SIG-M5 treated with dmso at 0.1 percent for 504 hours (cell line): ENCODE results near the gene RPTOR.
"Not testable (repeated sequence)": the region's sequence is repeated elsewhere in the genome, so short reads cannot be mapped to it uniquely, and the experiment has no call there.

ENCODE experiments used
- DNase-seq: peaks from one replicate; lab custom pipeline; 2025; ENCODE audit not compliant: unreplicated experiment; lab: John Stamatoyannopoulos, UW

Gene RPTOR

DNA sequence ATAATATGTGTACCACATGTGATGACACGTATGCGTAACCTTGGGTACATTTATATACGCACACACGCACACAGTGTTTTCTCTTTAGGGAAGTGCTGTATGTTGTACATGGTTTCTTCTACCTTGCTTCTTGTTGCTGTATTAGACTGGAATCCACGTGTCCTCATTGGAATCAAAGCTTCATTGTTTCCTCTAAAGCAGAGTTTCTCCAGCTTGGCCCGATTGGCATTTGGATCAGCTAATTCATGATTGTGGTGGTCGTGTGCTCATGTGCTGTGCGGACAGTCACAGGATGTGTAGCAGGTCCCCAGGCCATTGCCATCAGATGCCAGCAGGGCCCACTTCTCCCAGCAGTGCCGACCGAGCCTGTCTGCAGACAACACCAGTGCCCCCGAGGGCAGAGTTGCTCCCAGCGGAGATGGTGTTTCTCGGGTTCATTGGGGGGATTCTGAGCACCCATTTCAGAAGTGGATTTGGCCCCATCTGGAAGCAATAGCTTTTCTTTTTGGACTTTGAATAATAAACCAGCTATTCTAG is 148.4 kb downstream of the RPTOR start:
- no peak for DNase-seq

DNA sequence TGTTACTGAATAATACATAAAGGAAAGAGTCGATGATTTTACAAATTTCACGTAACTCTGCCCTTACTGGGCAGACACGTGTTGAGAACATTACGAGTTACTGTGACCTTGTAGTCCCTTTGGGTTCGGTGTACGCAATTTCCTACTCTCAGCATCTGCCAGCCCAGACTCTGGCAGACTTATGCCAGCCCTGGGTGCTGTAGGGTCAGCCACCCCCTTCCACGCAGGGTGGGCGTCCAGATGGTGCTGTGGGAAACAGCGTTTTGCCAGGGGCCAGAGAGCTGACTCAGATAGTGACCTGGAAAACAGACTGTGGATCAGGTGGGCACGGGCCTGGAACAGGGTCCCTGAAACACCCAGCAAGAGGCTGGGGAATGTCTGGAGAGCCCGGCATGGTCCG is 148.9 kb downstream of the RPTOR start:
- no peak for DNase-seq

DNA sequence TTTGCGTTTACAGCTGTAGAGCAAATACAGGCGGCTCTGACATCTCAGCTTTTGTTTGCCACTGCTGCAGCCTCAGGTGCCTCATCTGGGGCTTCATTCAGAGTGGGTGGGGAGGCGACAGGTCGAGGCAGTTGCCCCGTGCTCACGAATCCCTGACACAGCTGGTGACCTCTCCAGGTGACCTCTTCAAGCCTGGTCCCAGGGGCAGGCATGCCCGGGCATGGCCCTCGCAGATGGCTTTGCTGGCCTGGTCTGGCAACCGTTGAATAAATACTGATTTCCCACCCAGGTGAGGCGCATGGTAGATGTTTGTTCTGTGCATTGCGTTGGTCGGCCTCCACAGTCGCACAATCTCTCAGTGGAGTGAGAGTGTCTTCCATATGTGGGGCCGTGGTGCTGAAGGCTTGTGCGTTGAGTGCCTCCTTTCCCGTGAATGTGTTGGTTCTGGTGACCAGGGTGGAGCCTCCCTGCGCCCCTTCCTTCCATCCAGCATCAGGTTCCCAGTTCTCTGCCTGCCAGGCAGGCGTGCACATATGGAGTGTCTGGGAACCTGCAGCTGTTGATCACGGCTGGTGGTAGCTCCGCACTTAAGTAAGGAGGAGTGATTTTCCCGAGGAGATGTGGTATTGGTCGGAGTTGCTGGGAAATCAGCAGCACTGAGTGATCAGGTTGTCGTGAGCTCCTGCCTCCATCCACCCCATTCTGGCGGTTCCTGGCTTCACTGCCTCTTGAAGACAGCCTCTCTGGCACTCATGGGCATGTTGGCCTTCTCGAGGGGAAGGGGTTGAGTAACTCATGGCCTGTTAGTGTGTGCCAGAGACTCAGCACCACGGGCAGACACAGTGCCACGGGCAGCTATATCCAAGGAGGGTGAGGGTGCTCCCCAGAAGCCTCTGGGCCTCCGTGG is 149.7 kb downstream of the RPTOR start:
- no peak for DNase-seq

DNA sequence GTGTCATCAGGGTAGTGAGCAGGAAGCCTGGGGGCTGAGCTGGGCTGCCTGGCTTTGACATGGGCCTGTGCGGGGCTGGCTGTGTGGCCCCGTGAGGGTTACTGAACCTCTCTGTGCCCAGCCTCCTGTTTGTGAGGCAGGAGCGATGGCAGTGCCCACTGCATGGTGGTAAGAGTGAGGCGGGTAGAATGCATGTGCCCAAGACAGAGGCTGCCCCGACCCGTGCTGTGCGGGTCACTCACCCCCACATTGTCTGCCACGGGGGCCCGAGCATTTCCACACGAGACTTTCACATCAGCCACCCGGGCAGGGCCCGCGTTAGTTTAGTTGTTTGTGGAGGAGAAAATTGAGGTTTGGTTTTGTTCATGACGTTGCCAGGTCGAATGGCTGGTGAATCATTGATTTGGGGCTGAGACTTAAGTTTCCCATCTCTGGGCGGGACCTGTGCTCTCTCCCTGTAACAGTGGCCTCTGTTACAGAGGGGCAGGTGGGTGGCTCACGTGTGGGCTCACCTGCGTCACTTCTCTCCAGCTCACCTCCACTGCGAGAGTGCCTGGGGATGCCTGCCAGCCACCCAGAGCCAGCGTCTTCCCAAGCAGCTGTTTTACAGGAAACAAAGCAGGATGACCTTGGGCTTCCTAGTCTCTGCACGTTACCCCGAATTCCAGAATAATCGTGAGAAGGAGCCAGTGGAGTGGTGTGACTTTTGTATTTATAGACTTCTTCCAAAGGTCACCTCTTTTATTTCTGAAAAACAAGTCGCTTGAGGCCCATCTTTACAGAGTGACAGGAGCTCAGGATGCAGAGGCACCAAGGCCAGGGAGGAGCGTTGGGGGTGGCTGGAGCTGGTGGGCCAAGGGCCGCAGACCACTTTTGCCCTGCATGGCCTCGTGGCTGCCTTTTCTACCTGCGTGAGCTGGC is 150.6 kb downstream of the RPTOR start:
- DNase-seq: no peak

DNA sequence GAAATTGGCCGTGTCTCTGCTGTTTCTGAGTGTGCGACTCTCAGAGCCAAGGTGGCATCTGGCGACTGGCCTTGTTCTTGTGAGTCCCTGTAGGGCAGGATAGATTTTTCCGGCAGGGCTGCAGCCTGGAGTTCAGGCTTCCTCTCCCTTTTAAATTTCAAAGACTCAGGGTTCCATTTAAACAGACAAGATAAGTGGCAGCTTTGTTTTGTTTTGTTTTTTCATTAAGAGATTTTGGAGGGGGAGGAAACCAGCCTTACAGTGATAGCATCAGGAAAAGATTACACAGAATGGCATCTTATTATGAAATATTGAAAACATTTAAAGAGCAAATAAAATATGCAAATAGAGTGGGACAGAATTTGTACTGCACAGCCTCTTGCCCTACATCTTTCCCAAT is 151.3 kb downstream of the RPTOR start:
- no peak for DNase-seq

DNA sequence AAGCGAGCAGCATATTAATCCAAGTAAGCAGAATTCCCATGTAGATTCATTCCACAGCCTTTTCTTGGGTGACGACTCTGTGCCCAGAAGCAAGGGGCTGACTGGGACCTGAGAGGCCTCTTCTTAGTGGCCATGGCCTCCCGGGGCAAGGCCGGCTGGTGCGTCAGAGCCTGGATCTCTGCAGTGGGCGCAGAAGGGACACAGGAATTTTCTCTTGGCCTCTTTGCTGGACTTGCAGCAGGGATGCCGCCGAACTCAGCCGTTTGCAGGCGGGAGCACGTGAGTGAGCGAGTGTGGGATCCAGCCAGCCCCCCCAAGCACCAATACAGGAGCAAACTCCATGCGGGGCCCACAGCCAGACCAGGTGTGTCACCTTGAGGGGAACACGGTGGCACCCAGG is 151.8 kb downstream of the RPTOR start:
- no peak for DNase-seq

DNA sequence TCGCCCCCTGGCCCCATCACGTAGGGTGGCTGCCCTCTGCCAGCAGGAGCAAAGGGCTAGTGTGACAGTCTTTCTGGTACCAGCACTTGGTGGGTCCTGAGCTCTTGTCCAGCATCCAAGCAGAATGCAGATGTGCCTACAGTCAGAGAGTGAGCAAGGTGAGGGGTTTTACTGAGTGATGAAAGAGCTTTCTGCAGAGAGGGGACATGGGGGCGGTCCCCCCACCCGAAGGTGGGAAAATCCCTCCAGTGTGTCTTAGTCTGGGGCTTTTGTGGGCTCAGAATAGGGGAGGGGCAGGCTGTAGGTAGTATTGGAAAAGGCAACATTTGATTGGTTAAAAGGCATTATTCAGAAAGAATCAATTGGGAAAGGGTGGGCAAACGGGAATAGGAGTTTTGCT is 152.3 kb downstream of the RPTOR start:
- no peak for DNase-seq

DNA sequence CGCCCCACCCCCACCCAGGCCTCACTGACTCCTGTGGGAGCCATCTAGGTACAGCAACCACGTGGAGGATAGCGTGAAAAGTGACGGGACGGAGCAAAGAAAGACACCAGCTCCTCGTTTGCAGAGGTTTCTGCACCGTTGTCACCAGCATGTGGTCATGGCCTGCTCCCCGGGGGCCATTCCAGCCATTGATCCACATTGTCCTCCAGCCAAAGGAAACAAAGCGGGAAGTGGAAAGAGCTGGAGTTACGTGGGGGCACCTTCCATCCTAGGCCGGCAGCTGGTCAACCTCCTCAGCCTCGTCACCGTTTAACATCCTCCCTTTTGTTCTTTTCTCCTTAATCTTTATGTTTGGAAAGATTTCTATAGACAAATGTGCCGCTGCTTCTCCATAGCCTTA is 153.7 kb downstream of the RPTOR start:
- DNase-seq: no peak

DNA sequence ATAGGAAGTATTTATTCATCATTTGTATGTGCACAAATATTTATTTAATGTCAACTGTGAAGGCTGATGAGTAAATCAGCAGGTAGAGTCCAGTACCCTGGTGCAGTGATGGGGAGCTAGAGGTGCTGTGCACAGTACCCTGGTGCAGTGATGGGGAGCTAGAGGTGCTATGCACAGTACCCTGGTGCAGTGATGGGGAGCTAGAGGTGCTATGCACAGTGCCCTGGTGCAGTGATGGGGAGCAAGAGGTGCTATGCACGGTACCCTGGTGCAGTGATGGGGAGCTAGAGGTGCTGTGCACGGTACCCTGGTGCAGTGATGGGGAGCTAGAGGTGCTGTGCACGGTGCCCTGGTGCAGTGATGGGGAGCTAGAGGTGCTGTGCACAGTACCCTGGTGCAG is 154.6 kb downstream of the RPTOR start:
- DNase-seq: not testable (repeated sequence)

DNA sequence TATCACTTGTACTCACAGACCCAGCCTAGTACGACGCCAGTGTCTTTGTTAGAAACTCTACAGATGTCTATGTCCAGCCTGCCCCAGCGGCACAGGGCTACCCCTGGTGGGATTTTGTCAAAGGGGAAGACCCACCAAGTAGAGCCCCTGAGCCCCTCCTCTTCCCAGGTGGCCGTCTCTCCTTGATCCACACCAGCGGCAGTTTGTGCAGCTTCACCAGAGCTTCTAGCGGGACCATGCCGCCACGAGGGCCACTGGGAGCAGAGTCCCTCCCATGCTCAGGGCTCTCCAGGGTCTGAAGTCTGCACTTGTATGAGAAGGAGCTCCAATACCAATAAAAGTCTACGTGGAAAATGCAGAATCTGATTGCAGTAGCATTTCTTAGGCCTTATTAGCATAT is 157.1 kb downstream of the RPTOR start:
- no peak for DNase-seq

DNA sequence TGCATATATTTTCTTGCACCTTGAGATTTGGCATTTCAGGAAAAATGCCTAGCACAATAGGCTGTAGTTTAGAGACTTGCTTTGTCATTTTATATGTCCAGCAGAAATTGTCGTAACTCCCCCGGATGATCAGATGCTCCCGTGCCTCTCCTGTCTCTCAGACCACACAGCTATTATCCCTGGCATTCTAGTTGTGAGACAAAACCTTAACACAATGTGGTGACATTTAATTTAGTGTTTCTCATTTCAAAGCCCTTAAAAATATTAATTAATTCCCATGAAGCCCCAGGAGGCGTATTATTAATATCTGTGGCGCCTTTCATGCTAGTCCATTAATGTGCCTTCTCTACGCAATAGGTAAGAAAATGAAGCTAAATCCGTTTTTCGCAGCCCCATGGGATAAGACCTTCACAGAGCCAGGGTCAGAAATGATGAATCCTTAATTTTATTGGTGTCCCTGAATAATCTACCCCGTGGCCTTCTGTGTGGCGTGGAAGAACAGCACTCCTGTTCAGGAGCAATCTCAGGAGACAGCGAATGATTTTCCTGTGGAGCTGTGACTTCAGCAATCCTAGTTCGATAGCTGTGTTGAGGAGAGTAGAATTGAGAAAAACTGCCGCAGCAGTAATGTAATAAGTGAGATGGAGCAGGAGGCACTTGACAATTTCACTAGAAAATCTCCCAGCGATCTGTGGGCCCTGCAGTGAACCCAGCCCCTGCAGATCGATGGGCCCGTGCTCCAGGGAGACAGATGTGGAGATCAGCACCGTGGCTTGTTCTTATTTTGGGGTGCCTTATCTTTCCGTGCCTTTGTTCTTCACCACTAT is 157.9 kb downstream of the RPTOR start:
- no peak for DNase-seq

DNA sequence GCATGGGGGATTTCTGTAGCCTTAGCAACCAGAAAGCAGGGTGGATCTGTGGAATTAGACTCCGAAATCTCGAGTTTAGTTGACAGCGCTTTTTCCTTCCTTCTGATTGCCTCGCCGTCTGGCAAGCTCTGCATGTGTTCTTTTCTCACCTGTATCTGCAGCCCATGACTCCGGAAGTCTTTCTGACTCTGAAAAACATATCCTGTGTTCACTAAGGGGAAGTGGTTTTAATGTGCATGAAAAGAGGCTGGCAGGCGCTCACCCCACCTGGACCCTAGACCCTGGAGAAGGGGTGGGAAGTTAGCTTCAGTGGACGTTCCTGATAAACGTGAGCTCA is 158.5 kb downstream of the RPTOR start:
- no peak for DNase-seq

DNA sequence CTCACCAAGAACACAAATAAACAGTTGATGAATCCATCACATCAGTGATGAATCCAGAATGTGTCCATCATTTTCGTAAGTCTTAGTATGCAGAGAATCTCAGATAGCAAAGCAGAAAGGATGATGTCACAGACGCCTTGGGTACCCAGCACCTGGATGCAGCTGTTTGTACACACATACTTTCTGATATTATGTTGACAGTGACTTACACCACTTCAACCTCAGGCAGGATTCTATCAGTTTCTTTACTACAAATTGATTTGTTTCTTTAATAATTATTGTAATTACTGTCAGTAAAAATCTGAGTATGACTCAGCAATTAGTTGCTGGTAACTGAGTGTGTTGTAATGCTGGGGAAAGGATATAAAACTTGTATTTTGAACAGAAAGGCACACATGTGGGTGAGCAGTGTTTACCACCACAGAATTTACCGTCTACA is 159.8 kb downstream of the RPTOR start:
- no peak for DNase-seq

DNA sequence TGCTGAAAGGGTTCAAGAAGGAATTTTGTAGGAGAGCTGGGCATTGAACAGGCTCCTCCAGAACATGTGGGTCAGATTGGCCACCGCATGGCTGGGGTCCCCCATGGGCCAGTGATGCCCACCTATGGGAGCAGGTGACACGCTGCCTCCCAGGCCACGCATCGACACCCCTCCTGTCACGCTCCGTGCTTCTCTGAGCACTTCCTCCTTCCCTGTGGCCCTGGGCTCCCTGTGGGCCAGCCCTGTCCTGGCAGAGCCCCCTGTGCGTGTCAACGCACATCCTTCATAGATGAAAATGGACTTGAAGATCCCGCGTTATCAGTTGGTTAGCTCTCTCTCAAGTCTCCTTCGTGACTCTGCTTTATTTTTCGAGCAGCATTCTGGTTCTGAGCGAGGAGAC is 160.3 kb downstream of the RPTOR start:
- DNase-seq: no peak

DNA sequence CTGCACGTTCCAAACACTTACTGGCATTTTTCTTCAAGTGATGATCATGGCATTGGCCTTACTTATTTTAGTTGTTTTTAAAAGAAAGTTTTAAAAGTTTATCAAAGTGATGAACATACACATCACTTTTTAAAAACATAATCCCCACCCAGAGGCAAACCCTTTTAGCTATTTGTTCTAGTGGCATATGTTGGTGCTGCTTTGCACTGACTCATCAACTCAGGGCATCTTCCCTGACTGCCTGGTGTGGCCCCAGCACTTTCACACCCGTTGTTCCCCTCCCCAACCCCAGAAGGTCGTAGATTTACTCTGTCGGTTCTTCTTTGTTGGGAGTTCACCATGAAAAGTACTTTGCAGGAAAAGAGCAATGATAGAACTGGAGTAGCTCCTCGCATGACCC is 161.3 kb downstream of the RPTOR start:
- DNase-seq: no peak

DNA sequence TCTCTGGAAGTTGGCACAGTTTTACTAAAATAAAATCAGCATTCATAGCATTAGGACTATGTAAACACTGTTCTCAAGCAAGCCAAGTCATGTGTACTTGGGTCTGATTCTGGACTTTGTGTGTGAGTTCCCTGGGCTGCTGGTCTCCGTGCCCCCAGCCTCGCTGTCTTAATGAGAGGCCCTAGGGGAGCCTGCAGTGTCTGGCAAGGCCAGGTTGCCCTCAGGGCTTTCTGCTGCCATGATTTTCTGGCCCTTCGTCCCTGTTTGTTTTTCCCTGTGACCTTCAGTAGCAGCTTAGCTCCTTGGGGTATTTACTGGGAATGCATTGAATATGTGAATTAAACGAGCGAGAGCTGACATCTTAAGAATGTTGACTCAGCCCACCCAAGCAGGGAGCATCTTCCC is 161.8 kb downstream of the RPTOR start:
- DNase-seq: no peak

DNA sequence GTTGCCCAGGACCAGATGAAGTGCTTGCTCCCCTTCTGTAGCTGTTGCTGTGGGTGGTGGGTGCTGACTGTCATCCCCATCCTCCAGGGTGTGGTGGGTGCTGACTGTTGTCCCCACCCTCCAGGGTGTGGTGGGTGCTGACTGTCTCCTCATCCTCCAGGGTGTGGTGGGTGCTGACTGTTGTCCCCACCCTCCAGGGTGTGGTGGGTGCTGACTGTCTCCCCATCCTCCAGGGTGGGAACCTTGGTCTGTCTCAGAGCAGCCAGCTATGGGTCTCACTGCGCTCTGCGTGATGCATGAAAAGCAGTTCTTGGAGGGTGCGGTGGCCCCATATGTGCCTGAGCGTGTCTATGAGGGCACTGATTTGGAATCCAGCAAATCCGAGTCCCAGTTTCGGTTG is 163.8 kb downstream of the RPTOR start:
- no peak for DNase-seq

DNA sequence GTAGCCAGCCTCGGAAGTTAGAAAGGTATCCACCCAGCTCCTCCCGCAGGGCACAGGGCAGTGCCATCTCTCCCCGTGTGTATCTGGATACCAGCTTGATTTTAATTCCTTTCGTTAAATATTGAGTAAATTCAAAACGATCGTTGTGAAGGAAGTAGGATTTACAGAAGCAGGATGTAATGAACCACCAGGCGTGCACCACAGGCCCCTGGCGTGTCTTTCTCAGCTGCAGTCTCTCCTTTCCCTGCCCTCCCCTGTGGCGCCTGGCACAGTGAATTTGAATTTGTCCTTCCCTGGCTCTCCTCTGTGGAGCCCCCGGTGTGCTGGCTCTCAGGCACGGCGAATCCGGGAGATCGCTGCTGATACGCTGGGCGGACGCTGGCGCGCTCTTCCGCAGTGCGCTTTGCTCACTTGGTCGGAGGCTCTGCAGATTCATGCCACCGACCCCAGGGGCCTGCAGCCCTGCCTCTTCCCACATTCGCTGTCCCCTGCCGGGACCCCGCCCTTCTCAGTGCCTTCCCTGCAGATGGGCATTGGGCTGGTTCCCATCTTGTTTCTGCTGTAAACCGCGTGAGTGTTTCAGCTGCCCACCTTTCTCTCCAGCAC is 164.6 kb downstream of the RPTOR start:
- no peak for DNase-seq

DNA sequence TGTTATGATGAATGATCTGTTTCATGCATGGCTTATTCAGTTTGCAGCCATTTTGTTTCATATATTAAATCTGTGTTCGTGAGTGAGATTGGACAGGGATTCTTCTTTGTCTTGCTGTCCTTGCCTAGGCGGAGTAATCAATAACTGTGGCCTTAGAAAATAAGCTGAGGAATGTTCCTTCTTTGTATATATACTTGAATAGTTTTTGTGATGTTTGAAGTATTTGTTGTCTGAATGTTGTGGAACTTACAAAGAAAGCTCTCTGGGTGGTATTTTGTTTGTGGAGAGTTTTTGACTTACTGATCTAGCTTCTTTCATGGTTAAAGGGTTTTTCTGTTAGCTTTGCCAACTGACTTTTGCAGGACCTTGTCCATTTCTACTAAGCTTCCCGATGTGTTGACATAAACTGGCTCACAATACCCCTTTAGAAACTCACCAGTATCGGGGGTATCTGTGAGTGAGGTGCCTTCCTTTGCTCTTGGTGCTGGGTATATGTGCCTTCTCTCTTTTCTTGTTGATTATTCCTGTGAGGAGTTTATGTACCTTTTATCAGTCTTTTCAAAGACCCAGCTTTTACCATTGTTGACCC is 166.2 kb downstream of the RPTOR start:
- DNase-seq: no peak

DNA sequence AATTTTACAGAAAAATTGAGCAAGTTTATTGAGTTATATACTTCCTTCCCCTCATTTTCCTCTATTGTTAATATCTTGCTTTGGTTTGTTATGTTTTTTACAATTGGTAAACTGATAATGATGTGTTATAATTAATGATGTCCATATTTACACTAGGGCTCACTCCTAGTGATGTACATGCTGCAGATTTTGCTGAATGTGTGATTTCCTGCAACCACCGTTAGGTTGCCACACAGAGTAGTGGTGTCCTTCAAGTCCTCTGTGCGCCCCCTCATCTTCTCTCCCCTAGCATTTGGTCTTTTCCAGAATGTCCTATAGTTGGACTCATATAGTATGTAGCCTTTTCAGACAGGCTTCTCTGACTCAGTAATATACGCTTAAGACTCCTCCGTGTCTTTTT is 167.5 kb downstream of the RPTOR start:
- no peak for DNase-seq
